Lung (tissue), 12 donors: ENCODE data around the gene SPIRE2. TPM values are rescaled to one million over a fixed set of nuclear protein-coding genes. Genes with fewer than 3 reads are reported as not detected.

ENCODE experiments used
- ATAC-seq: fragments of 200-7000 bp; cut with Tn5 transposase; one replicate; pipeline ENCODE4 v1.9.1; 2020; ENCODE audit warnings: moderate number of reproducible peaks; ENCODE audit not compliant: insufficient read depth, low FRiP score
- DNase-seq, 3 donors: peaks; one replicate each; pipeline ENCODE4 v3.0.0-alpha.2; 2013 to 2017
- H3K27ac ChIP-seq, 2 donors: one replicate each; pipeline ENCODE4 v1.5.1; 2013; ENCODE audit warnings: mild to moderate bottlenecking in 2 of 2, moderate library complexity in 2 of 2, control low read depth in 1 of 2, inconsistent platforms in 1 of 2, low read depth in 1 of 2, low read length in 1 of 2
- H3K27me3 ChIP-seq, 3 donors: one replicate each; pipeline ENCODE4 v1.5.1; 2013; ENCODE audit warnings: low read length in 2 of 3; ENCODE audit not compliant: control insufficient read depth in 3 of 3, insufficient read depth in 3 of 3
- H3K36me3 ChIP-seq, 4 donors: one replicate each; pipeline ENCODE4 v1.5.1; 2013; ENCODE audit warnings: low read length in 4 of 4, mild to moderate bottlenecking in 1 of 4, moderate library complexity in 1 of 4; ENCODE audit not compliant: control insufficient read depth in 4 of 4, insufficient read depth in 4 of 4
- H3K4me1 ChIP-seq, 5 donors: one replicate each; pipeline ENCODE4 v1.5.1; 2013; ENCODE audit warnings: low read length in 5 of 5, mild to moderate bottlenecking in 2 of 5, moderate library complexity in 1 of 5; ENCODE audit not compliant: control insufficient read depth in 5 of 5, insufficient read depth in 5 of 5
- H3K4me3 ChIP-seq: one replicate; pipeline ENCODE4 v1.5.1; 2013; ENCODE audit warnings: mild to moderate bottlenecking, control low read depth, moderate library complexity
- H3K9ac ChIP-seq, 2 donors: one replicate each; pipeline ENCODE4 v1.5.1; 2013; ENCODE audit warnings: low read length in 2 of 2, control low read depth in 1 of 2; ENCODE audit not compliant: insufficient read depth in 1 of 2
- H3K9me3 ChIP-seq, 4 donors: one replicate each; pipeline ENCODE4 v1.5.1; 2013; ENCODE audit warnings: low read length in 3 of 4, mild to moderate bottlenecking in 1 of 4, moderate library complexity in 1 of 4; ENCODE audit not compliant: control insufficient read depth in 4 of 4, insufficient read depth in 3 of 4
- CTCF ChIP-seq: IDR thresholded peaks from 2 replicates; pipeline ENCODE4 v1.5.1; 2012; ENCODE audit warnings: mild to moderate bottlenecking; ENCODE audit errors: control extremely low read depth, extremely low read depth
- WGBS, 2 donors: extraction: QIAGEN DNeasy Blood & Tissue Kit; methylation state at CpG; one replicate each; pipeline ENCODE4 v1.1.7; 2013; 5-methylcytosine and 5-hydroxymethylcytosine counted together
- polyA plus RNA-seq, 2 donors: library from polyadenylated mRNA; stranded (reverse); fragments of 200-250 nt; gene quantifications; one replicate each; pipeline ENCODE4 v1.2.1, GENCODE V29; 2013
- total RNA-seq, 2 donors: library from RNA; depleted of rRNA in 1 of 2; stranded (reverse); fragments of >200 nt in 1 of 2; gene quantifications; one replicate each; pipeline ENCODE4 v1.2.1, GENCODE V29; 2014 to 2021
- donor health status: control.
- donor health status: control.
- donor health status: Bipolar disorder and iron deficiency.
- donor health status: healthy.
- donor health status: DM: yes; HTN: yes; CAD: no.

The SPIRE2 gene
- total and polyA plus RNA-seq, 4 donors: 3.3 to 12.0 (median 8.0) TPM

GRCh38 chr16:89911375-89911774 lies 83.1 kb downstream of the SPIRE2 start:
- H3K9me3 ChIP-seq: no peaks in the 10 kb centered on the region
- WGBS, 2 donors: 93 to 96% methylated on average over 14 of the region's 14 CpGs
- no peaks in the 10 kb centered on the region for H3K4me1 ChIP-seq
- no peaks in the 10 kb centered on the region for H3K27me3 ChIP-seq
- peaks cover 2 to 50% (median 23%) of the 10 kb centered on the region in 4 donors for H3K36me3 ChIP-seq
- DNase-seq: no peak
- H3K27ac ChIP-seq: no peak overlapping the region
- H3K9ac ChIP-seq: no peak overlapping the region
- no peak overlapping the region for H3K4me3 ChIP-seq
- ATAC-seq: no peak
- no peak for TF ChIP-seq CTCF

- Histone ChIP-seq H3K27ac (no peak overlapping the region), H3K36me3 (peaks cover 0 to 43% (median 17%) of the 10 kb centered on the region in 4 donors), H3K9me3 (no peaks in the 10 kb centered on the region), H3K4me1 (no peaks in the 10 kb centered on the region), H3K27me3 (no peaks in the 10 kb centered on the region), H3K9ac (no peak overlapping the region), H3K4me3 (no peak overlapping the region)
- WGBS, 2 donors: 90 to 91% methylated on average over 13 of the region's 13 CpGs
- no peak for ATAC-seq
- TF ChIP-seq CTCF: no peak
- DNase-seq: no peak
Measured at GRCh38 chr16:89912143-89912542, 83.9 kb downstream of the SPIRE2 start.

- 75 to 77% methylated on average over 14 of the region's 14 CpGs for WGBS, 2 donors
- Histone ChIP-seq H3K4me3 (no peak overlapping the region), H3K9ac (no peak overlapping the region), H3K27ac (no peak overlapping the region), H3K27me3 (no peaks in the 10 kb centered on the region), H3K4me1 (peaks cover 0 to 2% (median 0%) of the 10 kb centered on the region in 5 donors), H3K36me3 (peaks cover 0 to 41% (median 16%) of the 10 kb centered on the region in 4 donors), H3K9me3 (no peaks in the 10 kb centered on the region)
- no peak for TF ChIP-seq CTCF
- no peak for DNase-seq
- no peak for ATAC-seq
Measured at GRCh38 chr16:89912627-89913026, 84.4 kb downstream of the SPIRE2 start.
